ENCODE data around the gene SRRM3.
A peak's percentile ranks its signal among the peaks of the same experiment; 100 is the strongest.
"Not testable (repeated sequence)": the region's sequence is repeated elsewhere in the genome, so short reads cannot be mapped to it uniquely, and the experiment has no call there.

The SRRM3 gene

GRCh38 chr7:76267894-76268183 lies 66.1 kb downstream of the SRRM3 start:
- Histone ChIP-seq H3K9ac (ENCODE audit: low read length) (no peak overlapping the region), H3K4me3 (ENCODE audit: low read length) (no peak overlapping the region), H3K4me2 (ENCODE audit: low read length) (peak overlapping the region; percentile 62), H4K20me1 (ENCODE audit: insufficient read depth, low read length) (no peaks in the 10 kb centered on the region), H3K36me3 (replicated peaks; ENCODE audit: low read depth, low read length) (no peaks in the 10 kb centered on the region), H3K27ac (ENCODE audit: low read length) (no peak overlapping the region), H3K9me3 (ENCODE audit: insufficient read depth, low read length) (no peaks in the 10 kb centered on the region), H3K4me1 (ENCODE audit: low read length) (no peaks in the 10 kb centered on the region), H2AFZ (ENCODE audit: low read depth, low read length) (no peak overlapping the region), H3K27me3 (ENCODE audit: low read depth, low read length) (peaks cover 7% of the 10 kb centered on the region), H3K79me2 (ENCODE audit: low read length) (no peaks in the 10 kb centered on the region)
- TF ChIP-seq EZH2phosphoT487 (IDR thresholded peaks at IDR 0.05; ENCODE audit: low read depth) (no peak), CTCF (IDR thresholded peaks at IDR 0.05; ENCODE audit: low read depth, low read length) (no peak)

GRCh38 chr7:76268376-76268775 lies 66.7 kb downstream of the SRRM3 start:
- Histone ChIP-seq H3K36me3 (replicated peaks; ENCODE audit: low read depth, low read length) (no peaks in the 10 kb centered on the region), H3K9me3 (ENCODE audit: insufficient read depth, low read length) (no peaks in the 10 kb centered on the region), H4K20me1 (ENCODE audit: insufficient read depth, low read length) (no peaks in the 10 kb centered on the region), H3K27ac (ENCODE audit: low read length) (no peak overlapping the region), H3K79me2 (ENCODE audit: low read length) (no peaks in the 10 kb centered on the region), H3K9ac (ENCODE audit: low read length) (no peak overlapping the region), H3K4me2 (ENCODE audit: low read length) (0 out of 2 replicates have a peak overlapping the region, but pooled peaks have one; percentile 36), H3K4me3 (ENCODE audit: low read length) (peak overlapping the region; percentile 29; the same call in 1 of the 2 replicates), H3K27me3 (ENCODE audit: low read depth, low read length) (peaks cover 11% of the 10 kb centered on the region), H2AFZ (ENCODE audit: low read depth, low read length) (no peak overlapping the region), H3K4me1 (ENCODE audit: low read length) (no peaks in the 10 kb centered on the region)
- no peak for TF ChIP-seq EZH2phosphoT487 (IDR thresholded peaks at IDR 0.05; ENCODE audit: low read depth)
- no peak for TF ChIP-seq CTCF (IDR thresholded peaks at IDR 0.05; ENCODE audit: low read depth, low read length)

GRCh38 chr7:76269895-76270294 lies 68.2 kb downstream of the SRRM3 start:
- Histone ChIP-seq H3K4me1 (ENCODE audit: low read length) (no peaks in the 10 kb centered on the region), H3K4me2 (ENCODE audit: low read length) (no peak overlapping the region), H3K9me3 (ENCODE audit: insufficient read depth, low read length) (no peaks in the 10 kb centered on the region), H3K27ac (ENCODE audit: low read length) (no peak overlapping the region), H2AFZ (ENCODE audit: low read depth, low read length) (no peak overlapping the region), H4K20me1 (ENCODE audit: insufficient read depth, low read length) (no peaks in the 10 kb centered on the region), H3K9ac (ENCODE audit: low read length) (no peak overlapping the region), H3K4me3 (ENCODE audit: low read length) (no peak overlapping the region), H3K79me2 (ENCODE audit: low read length) (no peaks in the 10 kb centered on the region), H3K36me3 (replicated peaks; ENCODE audit: low read depth, low read length) (no peaks in the 10 kb centered on the region), H3K27me3 (ENCODE audit: low read depth, low read length) (peaks cover 13% of the 10 kb centered on the region)
- TF ChIP-seq CTCF (IDR thresholded peaks at IDR 0.05; ENCODE audit: low read depth, low read length) (no peak), EZH2phosphoT487 (IDR thresholded peaks at IDR 0.05; ENCODE audit: low read depth) (no peak)

- H3K4me2 ChIP-seq (ENCODE audit: low read length); H4K20me1 ChIP-seq (ENCODE audit: insufficient read depth, low read length); H3K4me1 ChIP-seq (ENCODE audit: low read length); H2AFZ ChIP-seq (ENCODE audit: low read depth, low read length); H3K79me2 ChIP-seq (ENCODE audit: low read length); H3K4me3 ChIP-seq (ENCODE audit: low read length); H3K9me3 ChIP-seq (ENCODE audit: insufficient read depth, low read length); H3K9ac ChIP-seq (ENCODE audit: low read length); H3K36me3 ChIP-seq (replicated peaks; ENCODE audit: low read depth, low read length); H3K27ac ChIP-seq (ENCODE audit: low read length): not testable (repeated sequence)
- H3K27me3 ChIP-seq (ENCODE audit: low read depth, low read length) = peaks cover 13% of the 10 kb centered on the region
Measured at GRCh38 chr7:76271384-76271783, 69.7 kb downstream of the SRRM3 start.

GRCh38 chr7:76272142-76272541 lies 70.4 kb downstream of the SRRM3 start:
- Histone ChIP-seq H4K20me1 (ENCODE audit: insufficient read depth, low read length) (no peaks in the 10 kb centered on the region), H3K79me2 (ENCODE audit: low read length) (no peaks in the 10 kb centered on the region), H3K9me3 (ENCODE audit: insufficient read depth, low read length) (no peaks in the 10 kb centered on the region), H3K9ac (ENCODE audit: low read length) (no peak overlapping the region), H3K4me3 (ENCODE audit: low read length) (no peak overlapping the region), H3K27me3 (ENCODE audit: low read depth, low read length) (peaks cover 13% of the 10 kb centered on the region), H3K4me1 (ENCODE audit: low read length) (no peaks in the 10 kb centered on the region), H3K4me2 (ENCODE audit: low read length) (no peak overlapping the region), H2AFZ (ENCODE audit: low read depth, low read length) (no peak overlapping the region), H3K27ac (ENCODE audit: low read length) (no peak overlapping the region), H3K36me3 (replicated peaks; ENCODE audit: low read depth, low read length) (no peaks in the 10 kb centered on the region)
- TF ChIP-seq EZH2phosphoT487 (IDR thresholded peaks at IDR 0.05; ENCODE audit: low read depth) = no peak
- TF ChIP-seq CTCF (IDR thresholded peaks at IDR 0.05; ENCODE audit: low read depth, low read length) = no peak
